ENCODE measurements around the gene CNTRL.
"Not testable (repeated sequence)": the region's sequence is repeated elsewhere in the genome, so short reads cannot be mapped to it uniquely, and the experiment has no call there.

The CNTRL gene

GRCh38 chr9:121069396-121069795 lies 5.4 kb upstream of the CNTRL start:
- no peak for DNase-seq (ENCODE audit: low read depth in 3 of 3, low spot score in 1 of 3)

- DNase-seq (ENCODE audit: low read depth in 3 of 3, low spot score in 1 of 3), result no peak
These were observed 3.4 kb upstream of the CNTRL start for GRCh38 chr9:121071370-121071755.

GRCh38 chr9:121071756-121072421 lies 2.9 kb upstream of the CNTRL start:
- no peak for DNase-seq (ENCODE audit: low read depth in 3 of 3, low spot score in 1 of 3)

- DNase-seq (ENCODE audit: low read depth in 3 of 3, low spot score in 1 of 3), result no peak
These were observed 1.7 kb upstream of the CNTRL start for GRCh38 chr9:121073038-121073437.

- peak in 1 of 3 donors; percentile 10 for DNase-seq (ENCODE audit: low read depth in 3 of 3, low spot score in 1 of 3)
These were observed 689 bp downstream of the CNTRL start for GRCh38 chr9:121075251-121076036.

GRCh38 chr9:121082075-121082474 lies 7.3 kb downstream of the CNTRL start:
- DNase-seq (ENCODE audit: low read depth in 3 of 3, low spot score in 1 of 3), result no peak

GRCh38 chr9:121085661-121086060 lies 10.9 kb downstream of the CNTRL start:
- DNase-seq (ENCODE audit: low read depth in 3 of 3, low spot score in 1 of 3), result no peak

- no peak for DNase-seq (ENCODE audit: low read depth in 3 of 3, low spot score in 1 of 3)
These were observed 13.8 kb downstream of the CNTRL start for GRCh38 chr9:121088576-121088975.

- not testable (repeated sequence) for DNase-seq (ENCODE audit: low read depth in 3 of 3, low spot score in 1 of 3)
These were observed 16.0 kb downstream of the CNTRL start for GRCh38 chr9:121090743-121091142.

GRCh38 chr9:121095057-121095456 lies 20.3 kb downstream of the CNTRL start:
- DNase-seq (ENCODE audit: low read depth in 3 of 3, low spot score in 1 of 3), result no peak

- DNase-seq (ENCODE audit: low read depth in 3 of 3, low spot score in 1 of 3), result no peak
These were observed 23.9 kb downstream of the CNTRL start for GRCh38 chr9:121098567-121099198.

- not testable (repeated sequence) for DNase-seq (ENCODE audit: low read depth in 3 of 3, low spot score in 1 of 3)
These were observed 29.3 kb downstream of the CNTRL start for GRCh38 chr9:121104054-121104453.

- no peak for DNase-seq (ENCODE audit: low read depth in 3 of 3, low spot score in 1 of 3)
These were observed 30.8 kb downstream of the CNTRL start for GRCh38 chr9:121105531-121105930.

- DNase-seq (ENCODE audit: low read depth in 3 of 3, low spot score in 1 of 3), result no peak
These were observed 32.3 kb downstream of the CNTRL start for GRCh38 chr9:121107029-121107428.

GRCh38 chr9:121107881-121108280 lies 33.1 kb downstream of the CNTRL start:
- DNase-seq (ENCODE audit: low read depth in 3 of 3, low spot score in 1 of 3), result no peak

- no peak for DNase-seq (ENCODE audit: low read depth in 3 of 3, low spot score in 1 of 3)
These were observed 40.7 kb downstream of the CNTRL start for GRCh38 chr9:121115466-121115865.

- DNase-seq (ENCODE audit: low read depth in 3 of 3, low spot score in 1 of 3), result no peak
These were observed 43.5 kb downstream of the CNTRL start for GRCh38 chr9:121118266-121118665.

GRCh38 chr9:121120386-121120785 lies 45.6 kb downstream of the CNTRL start:
- no peak for DNase-seq (ENCODE audit: low read depth in 3 of 3, low spot score in 1 of 3)

- peak; percentile 83 to 86 (median 83) for DNase-seq (ENCODE audit: low read depth in 3 of 3, low spot score in 1 of 3)
These were observed 46.9 kb downstream of the CNTRL start for GRCh38 chr9:121121582-121122087.

- DNase-seq (ENCODE audit: low read depth in 3 of 3, low spot score in 1 of 3), result no peak
These were observed 47.7 kb downstream of the CNTRL start for GRCh38 chr9:121122246-121123032.

Data from stimulated activated CD4-positive, alpha-beta T cell treated with anti-CD3 and anti-CD28 coated beads, TNF-alpha, amount 100 ng/mL, for 1 hour (primary cell).